GM19455 (cell line): Measurements from ENCODE around the gene NEURL1.
"Not testable (repeated sequence)": the region's sequence is repeated elsewhere in the genome, so short reads cannot be mapped to it uniquely, and the experiment has no call there.

Experiments used
- ATAC-seq: cut with Tn5 transposase; IDR thresholded peaks from one replicate; pipeline ENCODE4 v1.9.1; 2021; ENCODE audit not compliant: unreplicated experiment

NEURL1 gene

DNA sequence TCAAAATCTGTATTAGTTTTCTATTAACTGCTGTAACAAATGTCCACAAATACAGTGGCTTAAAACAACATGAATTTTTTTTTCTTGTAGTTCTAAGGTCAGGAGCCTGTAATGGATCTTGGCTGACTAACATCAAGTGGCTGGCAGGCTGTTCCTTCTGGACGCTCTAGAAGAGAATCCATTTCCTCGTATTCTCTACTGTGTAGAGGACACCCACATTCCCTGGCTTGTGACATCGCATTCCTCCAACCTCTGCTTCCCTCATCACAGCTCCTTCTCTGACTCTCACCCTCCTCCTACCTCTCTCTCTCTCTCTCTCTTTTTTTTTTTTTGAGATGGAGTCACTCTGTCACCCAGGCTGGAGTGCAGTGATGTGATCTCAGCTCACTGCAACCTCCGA is 30.0 kb upstream of the NEURL1 start:
- no peak for ATAC-seq

DNA sequence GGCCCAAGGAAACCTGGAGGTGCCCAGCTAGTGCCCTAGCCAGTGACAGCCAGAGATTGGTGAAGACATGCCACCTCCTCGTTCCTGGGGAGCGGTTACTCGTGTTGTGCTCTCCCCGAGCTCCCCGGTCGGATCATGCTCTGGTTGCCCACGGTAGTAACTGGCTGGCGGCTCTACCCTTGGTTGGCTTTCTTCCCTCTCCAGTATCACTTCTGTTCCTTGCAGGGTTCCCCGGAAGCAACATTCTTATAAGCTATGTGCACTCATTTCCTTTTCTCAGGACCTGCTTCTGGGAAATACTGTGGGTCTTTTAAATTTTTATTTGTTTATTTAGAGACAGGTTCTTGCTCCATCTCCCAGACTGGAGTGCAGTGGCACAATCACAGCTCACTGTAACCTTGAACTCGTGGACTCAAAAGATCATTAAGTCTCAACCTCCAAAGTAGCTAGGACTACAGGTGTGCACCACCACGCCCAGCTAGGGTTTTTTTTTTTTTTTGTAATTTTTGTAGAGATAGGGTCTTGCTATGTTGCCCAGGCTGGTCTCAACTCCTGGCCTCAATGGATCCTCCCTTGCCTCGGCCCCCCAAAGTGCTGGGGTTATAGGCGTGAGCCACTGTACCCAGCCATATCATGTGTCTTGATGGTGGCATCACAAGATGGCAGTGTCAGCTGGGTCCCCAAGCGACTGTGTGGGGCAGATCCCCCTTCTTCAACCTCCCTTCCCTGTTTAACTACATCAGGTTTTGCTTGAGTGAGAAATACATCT is 27.9 kb upstream of the NEURL1 start:
- ATAC-seq, result no peak

DNA sequence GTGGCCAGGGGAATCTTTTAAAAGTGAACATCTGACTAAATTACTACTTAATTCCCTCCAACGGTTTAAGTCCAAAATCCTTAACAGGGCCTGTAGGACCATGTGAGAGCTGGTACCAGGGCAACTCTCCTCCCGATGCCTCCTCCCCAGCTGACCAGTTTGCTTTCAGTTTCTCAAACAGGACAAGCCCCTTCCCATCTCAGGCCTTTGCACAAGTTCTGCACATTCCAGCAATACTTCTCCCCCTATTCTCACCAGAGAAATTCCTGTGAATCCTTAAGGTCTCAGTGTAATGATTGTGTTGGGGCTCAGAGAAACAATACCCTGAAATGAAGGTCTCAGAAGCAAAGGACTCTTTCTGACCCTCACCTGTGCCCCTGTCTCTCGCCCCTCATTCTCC is 26.8 kb upstream of the NEURL1 start:
- no peak for ATAC-seq

DNA sequence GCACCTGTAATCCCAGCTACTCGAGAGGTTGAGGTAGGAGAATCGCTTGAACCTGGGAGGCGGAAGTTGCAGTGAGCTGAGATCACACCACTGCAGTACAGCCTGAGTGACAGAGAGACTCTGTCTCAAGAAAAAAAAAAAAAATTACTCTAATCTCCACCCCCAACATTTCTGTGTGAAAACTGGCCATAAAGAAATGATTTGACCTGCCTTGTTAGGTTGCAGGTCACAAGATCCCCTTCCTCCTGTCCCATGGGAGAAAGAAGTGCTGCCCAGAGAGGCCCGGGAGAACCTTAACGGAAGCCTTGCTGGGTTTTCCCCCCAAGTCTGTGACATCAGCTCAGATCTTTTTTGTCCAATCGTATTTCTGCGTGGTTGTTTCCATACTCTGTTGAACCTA is 26.1 kb upstream of the NEURL1 start:
- no peak for ATAC-seq

DNA sequence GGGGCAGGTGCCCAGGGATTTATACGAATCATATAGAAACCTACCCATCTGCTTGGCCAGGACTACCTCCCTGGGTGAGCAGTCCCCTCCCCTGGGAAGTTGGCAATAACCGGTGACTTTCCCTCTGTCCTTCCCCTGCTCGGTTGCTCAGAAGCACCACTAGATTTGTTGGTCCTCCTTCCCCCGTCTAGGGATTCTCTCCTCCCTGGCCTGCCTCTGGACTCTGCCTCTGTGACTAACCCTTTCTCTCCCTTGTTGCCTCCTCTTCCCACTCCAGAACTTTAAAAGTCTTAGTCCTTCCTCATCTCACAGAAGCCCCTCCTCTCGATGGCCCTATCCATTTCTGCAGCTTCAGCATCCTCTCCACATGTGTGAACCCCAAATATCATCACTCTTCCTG is 24.3 kb upstream of the NEURL1 start:
- no peak for ATAC-seq

DNA sequence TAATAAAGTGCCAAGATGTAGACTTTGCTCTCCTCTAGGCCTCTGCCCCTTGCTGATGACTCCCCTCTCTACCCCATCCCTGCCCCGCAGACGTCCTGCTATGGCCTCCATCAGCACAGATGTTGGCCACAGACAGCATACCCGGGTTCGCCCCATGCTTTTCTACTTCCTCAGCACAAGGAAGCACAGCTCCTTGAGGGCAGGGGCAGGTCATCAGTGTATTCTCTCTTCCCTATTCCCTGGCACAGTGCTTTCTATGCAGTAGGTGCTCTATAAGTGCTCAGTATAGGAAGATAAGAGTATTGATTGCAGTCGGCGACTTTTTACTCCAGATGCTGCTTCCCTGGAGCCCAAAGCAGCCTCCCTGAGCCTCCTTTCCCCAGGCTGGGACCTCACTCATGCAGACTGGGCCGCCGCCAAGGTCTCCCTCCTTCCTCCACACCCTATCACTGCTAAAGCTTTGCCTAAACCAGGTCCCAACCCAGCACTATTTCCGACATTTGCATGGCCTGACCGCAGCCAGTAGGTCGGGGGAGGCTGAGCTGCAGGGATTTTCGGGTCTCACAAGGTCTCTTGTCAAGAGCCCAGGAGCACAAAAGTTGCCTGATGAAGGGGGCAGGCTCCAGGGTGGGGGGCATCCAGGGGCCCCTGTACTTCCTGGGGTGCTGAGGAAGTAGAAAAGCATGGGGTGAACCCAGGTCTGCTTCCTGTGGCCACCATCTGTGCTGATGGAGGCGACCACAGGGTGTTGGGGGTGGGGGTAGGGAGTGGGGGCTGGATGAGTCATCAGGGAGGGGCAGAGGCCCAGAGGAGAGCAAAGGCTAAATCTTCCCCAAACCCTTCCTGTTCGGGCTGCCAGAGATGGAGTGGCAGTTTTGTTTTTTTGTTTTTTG is 22.5 kb upstream of the NEURL1 start:
- ATAC-seq, result peak; percentile 75

DNA sequence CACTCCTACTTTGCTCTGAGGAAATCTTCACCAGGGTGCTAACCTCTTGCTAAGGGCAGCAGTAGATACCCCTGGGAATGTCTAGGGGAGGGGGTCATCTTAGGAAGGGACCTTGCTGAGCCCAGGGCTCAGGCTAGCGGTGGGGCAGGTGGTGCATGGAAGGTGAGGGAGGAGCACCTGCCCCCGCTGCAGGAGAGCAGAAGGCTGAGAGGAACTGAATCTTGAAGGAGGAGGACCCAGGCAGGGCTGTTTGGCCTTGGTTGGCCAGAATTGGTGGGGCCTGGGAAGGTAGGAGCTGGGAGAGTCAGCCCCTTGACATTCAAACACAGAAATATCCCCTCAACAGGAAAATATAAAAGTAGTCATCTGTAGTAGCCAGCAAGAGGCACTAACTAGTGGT is 21.5 kb upstream of the NEURL1 start:
- ATAC-seq, result peak; percentile 28

DNA sequence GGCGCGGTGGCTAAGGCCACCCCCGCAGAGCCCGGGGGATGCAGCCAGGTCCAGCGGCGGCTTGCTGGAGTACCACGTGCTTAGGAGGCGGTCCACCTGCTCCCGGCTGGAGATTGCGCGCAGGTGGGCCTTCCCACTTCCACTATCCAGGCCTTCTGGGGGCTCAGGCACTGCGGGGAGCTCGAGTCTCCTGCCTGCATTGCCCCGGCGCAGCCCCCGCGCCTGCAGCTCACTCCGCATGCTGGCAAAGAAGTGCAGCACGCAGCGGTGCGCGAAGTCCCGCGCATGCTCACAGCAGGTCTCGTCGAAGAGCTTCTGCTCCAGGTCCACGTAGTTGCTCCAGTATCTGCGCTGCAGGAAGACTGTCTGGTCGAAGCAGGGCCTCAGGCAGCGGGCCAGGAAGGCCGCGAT is 20.2 kb upstream of the NEURL1 start:
- no peak for ATAC-seq

DNA sequence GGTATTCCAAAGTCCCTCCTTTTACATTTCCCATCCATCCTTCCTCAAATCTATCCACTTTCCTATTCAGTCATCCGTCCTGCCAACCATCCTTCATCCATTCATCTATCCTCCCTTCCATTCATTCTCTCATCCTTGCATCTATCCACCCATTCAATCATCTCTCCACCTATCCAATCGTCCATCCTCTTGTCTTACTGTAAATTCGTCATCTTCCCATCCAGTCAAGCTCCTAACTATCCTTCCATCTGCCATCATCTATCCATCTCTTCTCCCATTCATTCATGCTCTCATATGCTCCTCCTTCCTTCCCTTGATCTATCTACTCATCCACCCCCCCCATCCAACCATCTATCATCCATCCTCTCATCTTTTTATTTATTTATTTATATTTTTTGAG is 19.4 kb upstream of the NEURL1 start:
- ATAC-seq, result no peak

DNA sequence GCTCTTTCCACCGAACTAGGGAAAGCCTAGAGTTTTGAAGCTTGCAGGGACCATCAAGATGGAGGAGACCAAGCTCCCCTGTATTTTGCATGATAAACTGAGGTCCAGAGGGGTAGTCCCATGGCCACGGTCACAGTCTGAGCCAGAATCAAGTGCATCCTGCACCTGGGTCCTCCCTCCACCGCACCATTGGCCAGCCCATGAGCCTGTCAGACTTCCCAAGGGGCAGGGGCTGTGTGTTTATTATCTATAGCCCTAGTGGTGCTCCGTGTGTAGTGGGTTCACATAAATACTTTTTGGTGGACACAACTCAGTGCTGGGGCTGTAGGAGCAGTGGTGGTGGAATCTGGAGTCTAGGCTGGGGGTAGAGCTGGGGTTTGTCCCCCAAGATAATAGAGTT is 18.1 kb upstream of the NEURL1 start:
- no peak for ATAC-seq

DNA sequence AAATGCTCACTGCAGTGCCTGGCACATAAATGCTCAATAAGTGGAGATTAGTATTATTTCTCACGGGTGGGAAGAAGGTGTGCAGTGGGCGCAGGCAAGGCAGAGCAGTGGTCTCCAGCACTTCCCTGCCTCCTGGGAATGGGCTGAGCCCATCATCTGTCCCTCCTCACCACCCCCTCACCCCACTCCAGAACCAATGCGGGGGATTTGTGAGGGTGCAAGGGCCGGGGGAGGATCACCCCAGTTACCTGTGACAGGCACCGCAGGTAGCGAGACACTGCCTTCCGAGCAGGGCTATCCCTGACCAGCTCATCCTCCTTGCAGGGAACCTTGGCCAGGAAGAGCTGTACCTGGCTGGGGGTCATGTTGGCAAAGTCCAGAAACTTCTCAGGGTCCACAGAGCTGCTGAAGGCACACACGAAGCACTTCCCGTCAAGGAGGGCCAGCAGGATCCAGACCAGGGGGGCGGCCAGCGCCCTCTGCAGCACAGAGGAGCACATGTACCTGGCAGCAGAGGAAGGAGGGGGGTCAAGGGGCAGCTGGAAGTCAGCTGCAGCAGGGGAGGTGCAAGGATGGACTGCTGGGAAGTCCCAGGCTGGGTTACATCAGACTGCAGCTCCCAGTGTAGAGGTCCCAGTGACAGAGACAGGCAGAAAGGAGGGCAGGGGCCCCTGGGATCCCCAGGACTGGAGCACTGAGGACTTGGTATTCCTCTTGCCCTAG is 17.3 kb upstream of the NEURL1 start:
- ATAC-seq, result no peak

DNA sequence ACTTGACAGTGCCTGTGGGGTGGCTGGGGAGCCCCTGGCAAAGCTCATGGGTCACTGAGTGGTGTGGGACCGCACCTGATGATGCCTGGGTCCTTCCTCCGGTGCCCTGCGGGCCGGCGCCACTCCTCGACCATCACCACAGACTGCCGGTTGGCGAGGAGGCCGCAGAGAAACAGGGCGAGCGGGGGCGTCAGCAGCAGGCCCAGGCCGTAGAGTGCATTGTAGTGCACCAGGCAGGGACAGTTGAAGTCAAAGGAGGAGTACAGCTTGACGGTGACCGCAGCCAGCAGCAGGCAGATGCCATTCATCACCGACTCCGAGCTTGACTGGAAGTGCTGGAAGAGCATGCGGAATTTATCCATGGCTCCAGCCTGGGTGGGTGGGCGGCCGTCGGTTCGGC is 14.8 kb upstream of the NEURL1 start:
- ATAC-seq, result no peak

DNA sequence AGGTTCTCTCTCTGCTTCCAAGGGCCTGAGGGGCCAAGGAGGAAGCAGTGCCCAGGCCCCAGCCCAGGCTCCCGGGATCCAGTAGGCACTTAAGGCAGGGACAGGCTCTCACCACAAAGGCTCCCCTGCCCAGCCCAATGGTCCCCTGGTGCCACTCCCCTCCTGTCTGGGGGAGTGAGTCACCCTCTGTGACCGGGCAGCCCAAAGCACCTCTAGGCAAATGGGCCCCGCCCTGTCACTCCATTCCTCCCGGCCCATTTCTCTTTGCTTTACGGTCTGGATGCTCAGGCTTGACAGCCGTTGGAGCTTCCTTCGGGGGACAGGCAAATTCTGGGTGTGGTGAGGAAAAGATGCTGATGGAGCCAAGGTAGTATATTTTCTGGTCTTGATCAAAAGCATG is 14.4 kb upstream of the NEURL1 start, which contains the start of gene CALHM3:
Gene CALHM3 (minus strand): TSS at position 106 of the 400 bp plus-strand sequence. CDS start 208 bp downstream, outside the sequence.
- ATAC-seq, result no peak

DNA sequence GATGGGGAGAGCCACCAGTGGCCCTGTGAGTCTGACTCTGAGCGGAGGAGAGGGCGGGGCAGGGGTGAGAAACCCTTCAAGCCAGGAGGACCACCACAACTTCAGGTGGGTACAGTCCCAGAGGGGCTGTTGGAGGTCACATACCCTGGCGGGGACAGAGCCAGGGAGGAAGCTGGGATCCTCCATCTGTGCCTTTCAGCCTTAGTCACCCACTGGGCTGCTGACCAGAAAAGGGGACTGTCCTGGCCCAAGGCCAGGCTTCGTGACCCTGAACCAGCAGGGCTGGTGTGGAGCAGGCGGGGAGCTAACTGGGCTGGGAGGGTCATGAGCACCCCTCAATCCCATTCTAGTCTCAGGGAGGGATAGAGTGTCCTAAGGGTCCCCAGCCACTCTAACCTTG is 13.0 kb upstream of the NEURL1 start:
- ATAC-seq, result no peak

DNA sequence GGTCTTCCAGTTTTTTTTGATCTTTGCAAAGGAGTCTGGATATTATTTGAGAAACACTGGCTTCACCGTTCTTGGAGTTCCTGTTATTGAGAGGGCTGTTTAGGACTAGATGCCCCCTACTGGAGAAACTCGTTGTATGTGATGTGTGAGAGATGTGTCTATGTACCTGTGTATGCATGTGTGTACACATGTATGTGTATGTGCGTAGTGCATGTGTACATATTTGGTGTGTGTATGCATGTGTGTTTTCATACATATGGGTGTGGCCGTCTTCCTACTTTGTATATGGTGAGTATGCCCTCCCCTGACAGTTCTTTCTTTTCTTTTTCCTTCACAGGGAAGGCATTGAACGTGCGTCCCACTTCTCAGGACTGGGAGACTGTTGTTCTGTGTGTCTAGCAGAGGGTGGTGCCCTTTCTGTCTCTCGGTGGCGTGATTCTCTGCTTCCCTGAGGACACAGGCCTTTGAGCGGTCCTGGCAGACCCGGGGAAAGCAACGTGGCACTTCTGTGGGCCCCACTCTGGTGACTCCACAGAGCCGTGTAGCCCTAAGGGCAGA is 11.5 kb upstream of the NEURL1 start:
- no peak for ATAC-seq

DNA sequence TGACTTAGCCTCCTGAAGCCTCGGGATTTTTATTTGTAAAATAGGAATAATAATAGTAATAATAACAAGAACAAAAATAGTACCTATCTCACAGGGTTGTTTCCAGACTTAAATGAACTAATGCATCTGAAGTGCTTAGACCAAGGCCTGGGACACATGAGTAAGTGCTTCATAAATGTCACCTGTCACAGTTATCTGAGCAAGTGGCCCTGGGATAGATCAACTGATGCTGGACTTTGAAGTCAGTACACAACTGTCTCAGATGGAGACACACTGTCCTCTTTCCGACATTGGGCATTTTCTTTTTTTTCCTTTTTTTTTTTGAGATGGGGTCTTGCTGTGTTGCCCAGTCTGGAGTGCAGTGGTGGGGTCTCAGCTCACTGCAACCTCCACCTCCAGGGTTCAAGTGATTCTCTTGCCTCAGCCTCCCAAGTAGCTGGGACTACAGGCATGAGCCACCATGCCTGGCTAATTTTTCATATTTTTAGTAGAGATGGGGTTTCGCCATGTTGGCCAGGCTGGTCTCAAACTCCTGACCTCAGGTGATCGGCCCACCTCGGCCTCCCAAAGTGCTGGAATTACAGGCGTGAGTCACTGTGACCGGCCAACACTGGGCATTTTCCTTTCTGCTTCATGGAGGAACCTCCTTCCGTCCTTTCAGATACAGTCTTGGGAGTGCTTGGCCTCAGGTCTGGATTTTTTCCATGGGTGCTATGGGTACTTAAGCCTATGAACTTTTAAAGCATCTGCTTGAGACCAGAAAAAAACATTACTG is 6.7 kb upstream of the NEURL1 start:
- not testable (repeated sequence) for ATAC-seq

DNA sequence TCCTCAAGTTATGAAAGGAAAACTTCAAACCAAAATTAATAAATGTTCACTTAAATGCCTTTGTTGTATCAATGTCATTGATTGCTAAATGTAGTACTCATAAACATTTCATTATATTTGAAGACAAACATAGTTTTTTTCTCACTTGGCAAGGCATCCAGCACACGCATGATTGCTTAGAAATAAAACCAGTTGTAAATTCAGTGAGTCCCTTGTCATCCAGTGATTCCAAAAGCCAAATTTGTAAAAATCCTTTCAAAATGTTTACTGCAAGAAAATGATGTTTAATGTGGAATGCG is 6.1 kb upstream of the NEURL1 start:
- no peak for ATAC-seq

DNA sequence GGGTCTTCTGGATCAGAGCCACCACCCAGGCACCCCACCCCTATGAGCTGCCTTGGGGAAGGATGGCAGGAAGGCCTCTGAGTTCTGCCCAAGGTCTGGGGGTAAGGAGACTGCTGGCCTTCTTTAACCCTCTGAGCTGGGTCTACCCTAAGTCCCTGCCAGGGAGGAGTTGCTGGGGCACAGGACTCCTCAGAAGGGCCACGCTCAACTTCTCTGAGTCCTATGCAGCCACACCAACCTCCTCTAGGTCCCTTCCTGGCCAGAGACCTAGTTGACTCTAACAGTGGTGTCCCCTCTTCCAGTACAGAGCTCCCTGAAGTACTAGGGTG is 2.6 kb upstream of the NEURL1 start:
- no peak for ATAC-seq

DNA sequence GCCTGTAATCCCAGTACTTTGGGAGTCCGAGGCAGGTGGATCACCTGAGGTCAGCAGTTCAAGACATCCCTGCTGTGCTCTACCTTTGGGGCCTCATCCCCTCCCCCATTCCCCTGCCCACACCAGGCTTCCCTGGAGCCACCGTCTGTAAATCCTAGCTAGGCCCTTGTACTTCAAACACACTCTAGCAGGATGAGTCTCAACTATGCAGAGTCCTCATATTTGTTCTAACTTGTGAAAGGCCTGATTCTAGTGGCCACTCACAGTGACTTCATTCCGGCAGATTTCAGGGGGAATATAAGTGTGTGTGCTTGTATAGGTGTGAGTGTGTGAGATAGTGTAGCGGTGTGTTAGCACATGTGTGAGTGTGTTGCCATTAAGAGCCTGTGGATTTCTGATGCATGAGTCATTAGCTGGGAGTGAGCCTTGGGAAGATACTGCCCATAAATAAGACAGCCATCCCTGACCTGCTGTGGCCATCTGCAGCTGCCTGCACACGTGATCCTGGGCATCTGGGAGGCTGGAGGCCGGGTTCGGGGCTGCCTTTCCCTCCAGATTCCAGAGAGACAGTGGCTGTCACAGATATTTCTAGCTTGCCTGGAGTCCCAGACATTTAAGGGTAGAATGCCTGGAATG is 1.7 kb upstream of the NEURL1 start:
- no peak for ATAC-seq

DNA sequence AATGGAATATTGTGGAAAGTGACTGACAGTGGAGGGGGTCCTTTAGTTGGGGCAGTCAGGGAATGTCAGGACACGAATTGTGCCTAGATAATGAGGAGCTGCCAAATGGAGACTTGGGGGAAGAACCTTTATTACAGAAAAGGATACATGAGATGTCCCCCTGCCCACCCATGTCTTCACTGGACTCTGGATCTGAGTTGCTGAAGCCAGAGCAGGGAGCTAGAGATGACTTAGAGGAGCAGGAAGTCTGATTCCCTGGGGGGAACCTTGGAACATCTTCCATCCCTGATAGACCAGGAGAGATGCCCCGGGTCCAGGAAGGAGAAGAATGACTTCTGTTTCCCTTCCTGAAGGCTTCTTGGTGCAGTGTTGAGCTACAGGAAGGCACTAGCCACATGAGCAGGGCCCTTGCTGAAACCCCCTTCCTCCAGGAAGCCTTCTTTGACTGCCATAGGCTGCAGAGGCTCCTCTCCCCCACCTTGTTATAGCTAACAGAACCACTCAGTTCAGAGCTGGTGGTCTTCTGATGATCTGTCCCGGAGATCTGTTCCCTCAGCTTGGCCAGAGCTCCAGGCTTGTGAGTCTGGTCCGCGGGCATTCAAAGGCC is 747 bp upstream of the NEURL1 start:
- no peak for ATAC-seq
